ENCODE data around the gene EPYC. TPM values are rescaled to one million over a fixed set of nuclear protein-coding genes. Genes with fewer than 3 reads are reported as not detected.

Gene EPYC
- total and polyA plus RNA-seq, 2 of the 4 experiments (the other 2 are of a cell fraction), result not detected

DNA sequence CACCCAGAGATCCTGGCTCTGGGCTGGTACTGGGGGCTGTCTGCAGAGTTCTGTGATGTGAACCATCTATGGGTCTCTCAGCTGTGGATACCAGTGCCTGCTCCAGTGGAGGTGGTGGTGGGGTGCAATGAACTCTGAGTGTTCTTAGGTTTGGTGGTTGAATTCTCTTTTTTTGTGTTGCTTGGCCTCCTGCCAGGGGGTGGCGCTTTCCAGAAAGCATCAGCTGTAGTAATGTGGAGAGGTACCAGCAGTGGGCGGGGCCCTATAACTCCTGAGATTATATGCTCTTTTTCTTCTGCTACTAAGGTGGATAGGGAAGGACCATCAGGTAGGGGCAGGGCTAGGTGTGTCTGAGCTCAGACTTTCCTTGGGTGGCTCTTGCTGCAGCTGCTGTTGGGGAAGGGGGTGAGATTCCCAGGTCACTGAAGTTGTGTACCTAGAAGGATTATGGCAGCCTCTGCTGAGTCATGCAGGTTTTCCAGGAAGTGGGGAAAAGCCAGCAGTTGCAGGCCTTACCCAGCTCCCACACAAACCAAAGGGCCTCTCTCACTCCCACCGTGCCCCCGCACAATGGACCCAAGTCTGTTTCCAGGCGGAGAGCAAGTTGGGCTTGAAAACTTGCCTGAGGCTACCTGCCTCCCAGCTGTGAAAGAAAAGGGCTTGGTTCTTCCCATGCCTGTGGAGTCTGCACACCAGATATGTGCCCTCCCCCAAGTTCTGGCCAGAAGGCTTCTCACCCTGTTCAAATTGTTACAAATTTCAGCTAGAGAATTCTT lies 68.4 kb downstream of the EPYC start (continued):
- TF ChIP-seq SMC3 (IDR thresholded peaks at IDR 0.05; ENCODE audit: low read depth, low read length), result no peak

DNA sequence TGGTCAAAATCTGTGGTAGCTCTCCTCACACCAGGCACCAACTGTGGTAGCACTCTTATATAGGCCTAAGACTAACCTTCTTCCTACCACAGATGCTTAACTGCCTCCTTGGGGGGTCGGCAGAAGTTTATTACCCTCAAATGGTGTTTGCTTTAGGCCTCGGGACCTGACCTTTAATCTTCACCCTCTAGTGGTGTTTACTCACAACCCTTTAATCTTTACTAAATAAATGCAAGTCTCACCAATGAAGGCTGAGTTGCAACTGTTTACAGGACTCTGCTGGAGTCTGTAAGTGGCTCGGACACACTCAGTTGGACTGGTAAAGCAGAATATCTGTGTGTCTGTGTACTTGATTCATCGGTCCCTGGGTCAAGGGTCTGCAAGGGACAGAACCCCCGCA lies 79.2 kb downstream of the EPYC start:
- H3K79me1 ChIP-seq (ENCODE audit: low read depth in 1 of 2, low read length in 2 of 2), result no peaks in the 10 kb centered on the region
- ATAC-seq (ENCODE audit: low read depth), result no peak
- no TSS peak for BruUV-seq (replicated peaks)
- no peak overlapping the region for H3K4me2 ChIP-seq (ENCODE audit: low read depth, low read length)
- no peaks in the 10 kb centered on the region for H4K20me1 ChIP-seq (ENCODE audit: insufficient read depth, low read length)
- no peak for TF ChIP-seq NFE2L2 (IDR thresholded peaks at IDR 0.05; ENCODE audit: low read depth, low read length)
- TF ChIP-seq POLR2A (IDR thresholded peaks at IDR 0.05; ENCODE audit: low read depth, low read length), result no peak
- H3K9me1 ChIP-seq (ENCODE audit: insufficient read depth, low read length), result no peaks in the 10 kb centered on the region
- no peak overlapping the region for H3K23ac ChIP-seq (ENCODE audit: low read depth, low read length)
- H2AFZ ChIP-seq (replicated peaks; ENCODE audit: low read length, poor library complexity), result no peak overlapping the region
- H3K27ac ChIP-seq (ENCODE audit: insufficient read depth, low read length), result no peak overlapping the region
- no peak for DNase-seq
- no peaks in the 10 kb centered on the region for H3K27me3 ChIP-seq (ENCODE audit: control insufficient read depth, insufficient read depth, low read length)
- WGBS, 2 experiments (ENCODE audit: extremely low coverage in 2 of 2, insufficient read length in 1 of 2), result no CpG with 5 or more reads among the region's 5 CpGs
- no peak overlapping the region for H2BK120ac ChIP-seq (ENCODE audit: low read depth, low read length)
- H3K36me3 ChIP-seq (ENCODE audit: control insufficient read depth, insufficient read depth, low read length), result no peaks in the 10 kb centered on the region
- no peak overlapping the region for H2BK20ac ChIP-seq (ENCODE audit: low read depth, low read length)
- H3K9me3 ChIP-seq (ENCODE audit: control insufficient read depth, insufficient read depth, low read length), result no peaks in the 10 kb centered on the region
- no peak overlapping the region for H4K91ac ChIP-seq (ENCODE audit: insufficient read depth, low read depth, low read length)
- intact Hi-C loops (cut with micrococcal nuclease) (no loop called here), dilution Hi-C loops (cut with HindIII; ENCODE audit: low sequenced_read_pairs, unreplicated experiment) (no loop called here), in situ Hi-C loops (cut with MboI; ENCODE audit: low sequenced_read_pairs) (no loop called here)
- H4K5ac ChIP-seq (ENCODE audit: low read depth, low read length), result no peak overlapping the region
- no peak overlapping the region for H2BK5ac ChIP-seq (ENCODE audit: low read depth, low read length, poor library complexity, severe bottlenecking)
- no peak overlapping the region for H2BK15ac ChIP-seq (ENCODE audit: low read depth, low read length)
- no peak overlapping the region for H3K4ac ChIP-seq (ENCODE audit: low read depth, low read length)
- peak overlapping the region; percentile 42 for H2AK9ac ChIP-seq (replicated peaks; ENCODE audit: low read depth, low read length, poor library complexity)
- no peak overlapping the region for H3K9ac ChIP-seq (ENCODE audit: low read depth, low read length)
- no peak overlapping the region for H2AK5ac ChIP-seq (ENCODE audit: low read depth, low read length)
- H3K14ac ChIP-seq (replicated peaks; ENCODE audit: low read depth, low read length), result no peak overlapping the region
- H3K18ac ChIP-seq (ENCODE audit: low read depth, low read length), result no peak overlapping the region
- no peaks in the 10 kb centered on the region; the same call in 1 of the 2 replicates for H3K4me1 ChIP-seq (ENCODE audit: control insufficient read depth, insufficient read depth, low read length)
- no peak overlapping the region for H4K8ac ChIP-seq (ENCODE audit: low read depth in 2 of 2, low read length in 2 of 2)
- ChIA-PET POLR2A (ENCODE audit: unreplicated experiment) (no interaction called here), CTCF (interaction anchor here (0.6 kb wide), 1 partner anchor 594 kb away, joined by 9 read pairs; no protein-coding TSS in a partner anchor)
- no peak overlapping the region for H3K4me3 ChIP-seq (ENCODE audit: insufficient read depth, low read depth, low read length)
- H3K56ac ChIP-seq (ENCODE audit: extremely low read depth, insufficient read depth, low read length), result no peak overlapping the region

Data from IMR-90 (cell line).